ENCODE results near the gene KIAA1671. TPM values are rescaled to one million over a fixed set of nuclear protein-coding genes. Genes with fewer than 3 reads are reported as not detected.

Gene KIAA1671
- total and polyA plus RNA-seq, 2 of the 4 experiments (the other 2 are of a cell fraction) = 0.02 TPM; not detected in 1

- Histone ChIP-seq H3K56ac (ENCODE audit: extremely low read depth, insufficient read depth, low read length) (no peak overlapping the region), H4K5ac (ENCODE audit: low read depth, low read length) (no peak overlapping the region), H2AFZ (replicated peaks; ENCODE audit: low read length, poor library complexity) (no peak overlapping the region), H3K4me1 (ENCODE audit: control insufficient read depth, insufficient read depth, low read length) (no peaks in the 10 kb centered on the region), H3K4ac (ENCODE audit: low read depth, low read length) (no peak overlapping the region), H3K27ac (ENCODE audit: insufficient read depth, low read length) (no peak overlapping the region), H3K9ac (ENCODE audit: low read depth, low read length) (no peak overlapping the region), H2AK9ac (replicated peaks; ENCODE audit: low read depth, low read length, poor library complexity) (no peak overlapping the region), H3K9me3 (ENCODE audit: control insufficient read depth, insufficient read depth, low read length) (no peaks in the 10 kb centered on the region), H3K23ac (ENCODE audit: low read depth, low read length) (no peak overlapping the region), H4K20me1 (ENCODE audit: insufficient read depth, low read length) (no peaks in the 10 kb centered on the region), H3K9me1 (ENCODE audit: insufficient read depth, low read length) (no peaks in the 10 kb centered on the region), H2BK5ac (ENCODE audit: low read depth, low read length, poor library complexity, severe bottlenecking) (no peak overlapping the region), H4K91ac (ENCODE audit: insufficient read depth, low read depth, low read length) (no peak overlapping the region), H3K36me3 (ENCODE audit: control insufficient read depth, insufficient read depth, low read length) (no peaks in the 10 kb centered on the region), H2AK5ac (ENCODE audit: low read depth, low read length) (no peak overlapping the region), H3K79me1 (ENCODE audit: low read depth in 1 of 2, low read length in 2 of 2) (no peaks in the 10 kb centered on the region), H4K8ac (ENCODE audit: low read depth in 2 of 2, low read length in 2 of 2) (no peak overlapping the region), H3K18ac (ENCODE audit: low read depth, low read length) (no peak overlapping the region), H3K27me3 (ENCODE audit: control insufficient read depth, insufficient read depth, low read length) (no peaks in the 10 kb centered on the region), H3K14ac (replicated peaks; ENCODE audit: low read depth, low read length) (no peak overlapping the region), H3K4me3 (ENCODE audit: insufficient read depth, low read depth, low read length) (no peak overlapping the region), H2BK120ac (ENCODE audit: low read depth, low read length) (no peak overlapping the region), H3K4me2 (ENCODE audit: low read depth, low read length) (no peak overlapping the region), H2BK15ac (ENCODE audit: low read depth, low read length) (no peak overlapping the region), H2BK20ac (ENCODE audit: low read depth, low read length) (no peak overlapping the region)
- DNase-seq (no peak), ATAC-seq (ENCODE audit: low read depth) (no peak)
- dilution Hi-C loops (cut with HindIII; ENCODE audit: low sequenced_read_pairs, unreplicated experiment) = no loop called here
- ChIA-PET POLR2A (ENCODE audit: unreplicated experiment) (no interaction called here), CTCF (interaction anchor here (1.2 kb wide), 1 partner anchor 60 kb away, joined by 3 read pairs; no protein-coding TSS in a partner anchor)
- no TSS peak for BruUV-seq (replicated peaks)
- TF ChIP-seq NFE2L2 (IDR thresholded peaks at IDR 0.05; ENCODE audit: low read depth, low read length) (no peak), RFX5 (IDR thresholded peaks at IDR 0.05; ENCODE audit: low read depth, low read length) (no peak), BHLHE40 (IDR thresholded peaks at IDR 0.05; ENCODE audit: low read depth, low read length) (no peak), CHD1 (IDR thresholded peaks at IDR 0.05; ENCODE audit: low read depth, low read length) (no peak), CTCF (conservative IDR thresholded peaks at IDR 0.05; ENCODE audit: low read depth, low read length) (no peak), RAD21 (IDR thresholded peaks at IDR 0.05; ENCODE audit: low read length) (no peak), MXI1 (IDR thresholded peaks at IDR 0.05; ENCODE audit: borderline replicate concordance, low read depth, low read length) (no peak), RCOR1 (IDR thresholded peaks at IDR 0.05; ENCODE audit: insufficient replicate concordance, low read length) (no peak)
- in situ Hi-C loops (cut with MboI; ENCODE audit: low sequenced_read_pairs) = no loop called here
- no CpG with 5 or more reads among the region's 2 CpGs for WGBS, 2 experiments (ENCODE audit: extremely low coverage in 2 of 2, insufficient read length in 1 of 2)
- intact Hi-C loops (cut with micrococcal nuclease) = no loop called here
Observed at GRCh38 chr22:24989135-24989534, 36.6 kb downstream of the KIAA1671 start.
